T1000 (cell line): ENCODE results near the gene LIX1L.
"Not testable (repeated sequence)": the region's sequence is repeated elsewhere in the genome, so short reads cannot be mapped to it uniquely, and the experiment has no call there.

Experiments
- DNase-seq: peaks from one replicate; lab custom pipeline; 2025; ENCODE audit warnings: mixed read lengths; lab: John Stamatoyannopoulos, UW

The LIX1L gene

GRCh38 chr1:145936247-145936646, 21.6 kb downstream of the LIX1L start:
- DNase-seq: no peak

GRCh38 chr1:145935708-145936107, 22.1 kb downstream of the LIX1L start:
- DNase-seq: no peak

GRCh38 chr1:145932522-145933009, 25.3 kb downstream of the LIX1L start:
- DNase-seq: not testable (repeated sequence)

GRCh38 chr1:145927916-145928643, 29.7 kb downstream of the LIX1L start:
- DNase-seq: no peak

- DNase-seq: peak; percentile 89
Measured at GRCh38 chr1:145927063-145927886, 30.5 kb downstream of the LIX1L start, which contains the start of gene RBM8A. Gene RBM8A (minus strand): TSS chr1:145927484. CDS start chr1:145927426, 58 bp downstream.

GRCh38 chr1:145926686-145927062, 31.1 kb downstream of the LIX1L start:
- no peak for DNase-seq

GRCh38 chr1:145922266-145922665, 35.6 kb downstream of the LIX1L start:
- DNase-seq: no peak

- DNase-seq: not testable (repeated sequence)
Measured at GRCh38 chr1:145920297-145920696, 37.5 kb downstream of the LIX1L start.

GRCh38 chr1:145918992-145919939, 38.6 kb downstream of the LIX1L start:
- DNase-seq: no peak

- peak; percentile 51 for DNase-seq
Measured at GRCh38 chr1:145918144-145918991, 39.4 kb downstream of the LIX1L start, which contains the start of gene PEX11B. Gene PEX11B (minus strand): TSS chr1:145918717. CDS start chr1:145918688, 29 bp downstream.

GRCh38 chr1:145917595-145917994, 40.2 kb downstream of the LIX1L start:
- no peak for DNase-seq

- DNase-seq: no peak
Measured at GRCh38 chr1:145916745-145917144, 41.1 kb downstream of the LIX1L start.

GRCh38 chr1:145912128-145912641, 45.6 kb downstream of the LIX1L start:
- no peak for DNase-seq

GRCh38 chr1:145908653-145909052, 49.2 kb downstream of the LIX1L start:
- DNase-seq: no peak

- DNase-seq: no peak
Measured at GRCh38 chr1:145906954-145907753, 50.7 kb downstream of the LIX1L start.

GRCh38 chr1:145901312-145902021, 56.4 kb downstream of the LIX1L start:
- DNase-seq: no peak

- no peak for DNase-seq
Measured at GRCh38 chr1:145898756-145899155, 59.1 kb downstream of the LIX1L start.

GRCh38 chr1:145897969-145898368, 59.8 kb downstream of the LIX1L start:
- no peak for DNase-seq

- no peak for DNase-seq
Measured at GRCh38 chr1:145895471-145895870, 62.3 kb downstream of the LIX1L start.
